HG02610 (cell line): ENCODE measurements around the gene FOXD3.
A peak's percentile ranks its signal among the peaks of the same experiment; 100 is the strongest.
"Not testable (repeated sequence)": the region's sequence is repeated elsewhere in the genome, so short reads cannot be mapped to it uniquely, and the experiment has no call there.

Experiments
- ATAC-seq: cut with Tn5 transposase; IDR thresholded peaks from one replicate; pipeline ENCODE4 v1.9.1; 2021; ENCODE audit warnings: mild to moderate bottlenecking, moderate library complexity; ENCODE audit not compliant: unreplicated experiment

Gene FOXD3

GRCh38 chr1:63356234-63356633, 33.9 kb downstream of the FOXD3 start:
- ATAC-seq: not testable (repeated sequence)

- ATAC-seq: no peak
Observed at GRCh38 chr1:63359561-63359960, 37.2 kb downstream of the FOXD3 start.

DNA sequence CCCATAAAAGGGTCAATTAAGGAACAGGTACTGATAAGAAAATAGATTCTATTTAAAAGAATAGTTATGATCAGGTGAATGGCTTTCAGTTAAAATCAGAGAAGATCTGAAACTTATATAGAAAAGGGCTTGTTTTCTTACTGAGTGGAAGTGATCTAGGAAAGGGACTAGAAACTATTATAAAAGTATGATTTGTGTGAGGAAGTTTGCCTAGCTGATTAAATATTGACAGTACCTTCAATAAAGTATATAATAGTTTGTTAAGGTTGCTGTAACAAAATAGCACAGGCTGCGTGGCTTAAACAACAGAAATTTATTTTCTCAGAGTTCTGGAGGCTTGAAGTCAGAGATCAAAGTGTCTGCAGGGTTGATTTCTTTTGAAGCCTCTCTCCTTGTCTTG, 39.7 kb downstream of the FOXD3 start:
- ATAC-seq: no peak

DNA sequence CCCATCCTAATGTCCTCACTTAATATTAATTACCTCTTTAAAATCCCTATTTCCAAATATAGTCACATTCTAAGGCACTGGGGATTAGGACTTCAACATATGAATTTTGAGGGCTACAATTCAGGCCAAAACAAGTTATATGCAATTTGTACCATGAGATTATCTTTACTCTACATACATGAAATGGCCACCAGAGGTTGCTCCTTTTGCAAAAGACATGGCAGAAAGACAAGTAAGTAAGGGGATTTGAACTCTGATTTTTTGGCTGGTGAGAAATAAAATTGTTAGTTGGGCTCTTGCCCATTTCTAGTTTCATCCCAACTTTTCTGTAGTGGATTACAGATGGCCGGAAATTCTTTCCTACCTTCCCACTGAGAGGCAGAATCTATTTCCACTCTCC, 40.2 kb downstream of the FOXD3 start:
- ATAC-seq: no peak

- ATAC-seq: no peak
Observed at GRCh38 chr1:63363014-63363413, 40.6 kb downstream of the FOXD3 start.

GRCh38 chr1:63366908-63367214, 44.5 kb downstream of the FOXD3 start:
- no peak for ATAC-seq

GRCh38 chr1:63367215-63368103, 45.1 kb downstream of the FOXD3 start, which contains the start of gene ALG6:
Gene ALG6 (plus strand): TSS chr1:63367627. CDS start chr1:63370978, 3,351 bp downstream.
- peak; percentile 96 for ATAC-seq

GRCh38 chr1:63368131-63368530, 45.8 kb downstream of the FOXD3 start:
- ATAC-seq: no peak
